Astrocyte of the cerebellum (primary cell): ENCODE results near the gene MEOX2.

Experiments
- DNase-seq: peaks from one replicate; pipeline ENCODE4 v3.0.0-alpha.2; 2011; ENCODE audit warnings: low read depth
- H3K4me3 ChIP-seq: 2 replicates; pipeline ENCODE4 v1.5.1; 2011; ENCODE audit warnings: mild to moderate bottlenecking, low read depth, low read length, moderate library complexity
- CTCF ChIP-seq: IDR thresholded peaks from 2 replicates; pipeline ENCODE4 v1.5.1; 2012; ENCODE audit warnings: low read length, low read depth, moderate library complexity, mild to moderate bottlenecking; ENCODE audit errors: missing control alignments
- in situ Hi-C: cut with HindIII; loops from 2 replicates; pipeline ENCODE4 v1.10.0; 2017; ENCODE audit warnings: low sequenced_read_pairs

MEOX2 gene

GRCh38 chr7:15715435-15715834 lies 29.0 kb upstream of the MEOX2 start:
- no peak for TF ChIP-seq CTCF
- in situ Hi-C loops = loop anchor here (25.0 kb wide), 3 partner anchors 347 to 1003 kb away; no protein-coding TSS in a partner anchor

GRCh38 chr7:15709978-15710377 lies 23.5 kb upstream of the MEOX2 start:
- H3K4me3 ChIP-seq = no peak overlapping the region
- in situ Hi-C loops = loop anchor here (25.0 kb wide), 3 partner anchors 352 to 998 kb away; no protein-coding TSS in a partner anchor
- no peak for TF ChIP-seq CTCF
- DNase-seq = no peak

More at GRCh38 chr7:15715435-15715834, 29.0 kb upstream of the MEOX2 start:
- no peak for DNase-seq
- no peak overlapping the region for H3K4me3 ChIP-seq

- no peak overlapping the region for H3K4me3 ChIP-seq
- no peak for DNase-seq
- TF ChIP-seq CTCF = no peak
- in situ Hi-C loops = loop anchor here (25.0 kb wide), 3 partner anchors 355 to 995 kb away; no protein-coding TSS in a partner anchor
Observed at GRCh38 chr7:15707570-15707969, 21.1 kb upstream of the MEOX2 start.

- TF ChIP-seq CTCF = no peak
- no peak overlapping the region for H3K4me3 ChIP-seq
- DNase-seq = no peak
- in situ Hi-C loops = loop anchor here (25.0 kb wide), 3 partner anchors 359 to 991 kb away; no protein-coding TSS in a partner anchor
Observed at GRCh38 chr7:15703732-15704131, 17.2 kb upstream of the MEOX2 start.

- TF ChIP-seq CTCF = no peak
- H3K4me3 ChIP-seq = no peak overlapping the region
- DNase-seq = no peak
- in situ Hi-C loops = no loop called here
Observed at GRCh38 chr7:15692501-15693020, 6.1 kb upstream of the MEOX2 start.

- no peak overlapping the region for H3K4me3 ChIP-seq
- in situ Hi-C loops = no loop called here
- no peak for TF ChIP-seq CTCF
- DNase-seq = no peak
Observed at GRCh38 chr7:15688911-15689310, 2.4 kb upstream of the MEOX2 start.
